Cardiac muscle cell (in vitro differentiated cells and primary cell): Measurements from ENCODE around the gene UCKL1. TPM values are rescaled to one million over a fixed set of nuclear protein-coding genes. Genes with fewer than 3 reads are reported as not detected.

Experiments used
- DNase-seq, 2 donors: peaks; one replicate each; pipeline versions ENCODE4 v3.0.0 to v3.0.0-alpha.2; 2010 to 2017; ENCODE audit warnings: low read depth in 1 of 2, low spot score in 1 of 2
- H3K27ac ChIP-seq: fragments of 200-600 bp; sonication (generic); 2 replicates; pipeline ENCODE4 v1.5.1; 2016
- H3K27me3 ChIP-seq: fragments of 200-600 bp; sonication (generic); 2 replicates; pipeline ENCODE4 v1.6.0; 2016; ENCODE audit warnings: control low read depth
- H3K36me3 ChIP-seq: fragments of 200-600 bp; sonication (generic); 2 replicates; pipeline ENCODE4 v1.5.1; 2016; ENCODE audit warnings: control low read depth
- H3K4me1 ChIP-seq: fragments of 200-600 bp; sonication (generic); 2 replicates; pipeline ENCODE4 v1.8.1; 2017; ENCODE audit warnings: low read depth, mild to moderate bottlenecking, mixed run types
- H3K4me3 ChIP-seq: fragments of 200-600 bp; sonication (generic); 2 replicates; pipeline ENCODE4 v1.5.1; 2016; ENCODE audit warnings: mild to moderate bottlenecking
- H3K9me3 ChIP-seq: fragments of 200-600 bp; sonication (generic); 2 replicates; pipeline ENCODE4 v1.5.1; 2017; ENCODE audit warnings: low read depth, mild to moderate bottlenecking, control low read depth
- polyA plus RNA-seq: library from polyadenylated mRNA; unstranded; fragments of >200 nt; fragmentation: Nextera tagmentation; extraction: Ambion mirVana; gene quantifications from 2 replicates; pipeline ENCODE4 v1.2.1, GENCODE V29; 2016
- total RNA-seq: library from RNA; depleted of rRNA; stranded (reverse); fragments of >200 nt; gene quantifications from 2 replicates; pipeline ENCODE4 v1.2.3, GENCODE V29; 2016
- TF ChIP-seq, protein P1 (sequence below): IDR thresholded peaks from 2 replicates; pipeline ENCODE4 v1.5.1; 2012; ENCODE audit warnings: low read depth, mild to moderate bottlenecking, low read length

The UCKL1 gene
- total and polyA plus RNA-seq, 2 experiments from 2014 or later = 53.5 to 84.2 TPM

DNA sequence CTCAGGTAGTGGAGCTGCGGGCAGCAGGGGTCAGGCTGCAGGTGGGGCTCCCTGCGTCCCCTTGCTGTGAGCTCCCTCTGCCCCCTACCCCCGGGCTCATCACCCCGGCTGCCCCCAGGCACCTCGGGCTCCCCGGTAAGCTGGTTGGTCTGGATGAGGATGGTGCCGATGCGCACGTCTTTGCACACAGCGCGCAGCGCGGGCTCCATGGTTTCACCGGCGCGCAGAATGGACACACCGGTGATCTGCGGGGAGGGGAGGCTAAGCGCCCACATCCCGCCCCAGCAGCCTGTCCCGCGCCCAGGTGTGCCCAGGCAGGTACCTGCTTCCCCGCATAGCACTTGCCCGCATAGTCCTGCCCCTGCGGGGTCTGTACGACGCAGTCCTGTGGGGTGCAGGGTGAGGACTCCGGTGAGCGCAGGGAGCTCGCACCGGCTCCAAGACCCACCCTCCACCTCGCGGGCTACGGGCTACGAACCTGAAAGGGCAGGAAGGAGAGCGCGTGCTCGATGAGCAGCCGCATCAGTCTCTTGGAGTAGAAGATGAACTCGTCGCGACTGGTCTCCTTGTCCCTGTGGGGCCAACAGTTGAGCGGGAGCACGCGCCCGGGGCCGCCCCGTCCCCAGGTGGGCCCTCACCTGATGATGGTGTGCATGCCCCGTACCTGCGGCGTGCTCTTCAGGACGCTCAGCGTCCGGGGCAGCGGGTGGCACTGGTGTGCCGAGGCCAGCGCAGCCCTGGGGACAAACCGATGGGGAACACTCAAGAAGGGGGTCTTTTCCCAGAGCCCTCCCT is 15.5 kb downstream of the UCKL1 start:
- H3K4me1 ChIP-seq = no peaks in the 10 kb centered on the region
- no peak overlapping the region for H3K27ac ChIP-seq
- H3K4me3 ChIP-seq = no peak overlapping the region
- TF ChIP-seq, protein P1, sequence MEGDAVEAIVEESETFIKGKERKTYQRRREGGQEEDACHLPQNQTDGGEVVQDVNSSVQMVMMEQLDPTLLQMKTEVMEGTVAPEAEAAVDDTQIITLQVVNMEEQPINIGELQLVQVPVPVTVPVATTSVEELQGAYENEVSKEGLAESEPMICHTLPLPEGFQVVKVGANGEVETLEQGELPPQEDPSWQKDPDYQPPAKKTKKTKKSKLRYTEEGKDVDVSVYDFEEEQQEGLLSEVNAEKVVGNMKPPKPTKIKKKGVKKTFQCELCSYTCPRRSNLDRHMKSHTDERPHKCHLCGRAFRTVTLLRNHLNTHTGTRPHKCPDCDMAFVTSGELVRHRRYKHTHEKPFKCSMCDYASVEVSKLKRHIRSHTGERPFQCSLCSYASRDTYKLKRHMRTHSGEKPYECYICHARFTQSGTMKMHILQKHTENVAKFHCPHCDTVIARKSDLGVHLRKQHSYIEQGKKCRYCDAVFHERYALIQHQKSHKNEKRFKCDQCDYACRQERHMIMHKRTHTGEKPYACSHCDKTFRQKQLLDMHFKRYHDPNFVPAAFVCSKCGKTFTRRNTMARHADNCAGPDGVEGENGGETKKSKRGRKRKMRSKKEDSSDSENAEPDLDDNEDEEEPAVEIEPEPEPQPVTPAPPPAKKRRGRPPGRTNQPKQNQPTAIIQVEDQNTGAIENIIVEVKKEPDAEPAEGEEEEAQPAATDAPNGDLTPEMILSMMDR = no peak
- peaks cover 22% of the 10 kb centered on the region for H3K36me3 ChIP-seq
- no peaks in the 10 kb centered on the region for H3K27me3 ChIP-seq
- DNase-seq = no peak
- no peaks in the 10 kb centered on the region for H3K9me3 ChIP-seq

DNA sequence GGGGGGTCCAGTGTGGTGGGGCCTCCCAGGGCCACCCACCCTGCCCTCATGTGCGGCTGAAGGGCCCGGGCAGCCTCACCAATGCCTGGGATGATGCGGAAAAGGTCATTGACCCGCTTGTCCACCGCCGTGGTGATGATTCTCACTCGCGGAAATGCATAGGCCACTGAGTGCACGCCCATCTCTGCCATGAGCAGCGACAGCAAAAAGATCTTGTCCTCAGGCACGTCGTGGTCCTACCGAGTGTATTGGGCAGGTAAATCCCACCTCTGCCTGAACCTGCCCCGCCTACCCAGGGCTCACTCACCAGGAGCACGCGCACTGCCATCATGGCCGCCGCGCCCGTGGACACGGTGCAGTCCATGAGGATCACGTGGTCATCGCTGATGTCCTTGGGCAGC is 16.1 kb downstream of the UCKL1 start:
- no peaks in the 10 kb centered on the region for H3K4me1 ChIP-seq
- no peaks in the 10 kb centered on the region for H3K27me3 ChIP-seq
- H3K27ac ChIP-seq = no peak overlapping the region
- TF ChIP-seq, protein P1 = no peak
- H3K36me3 ChIP-seq = peaks cover 22% of the 10 kb centered on the region
- no peak for DNase-seq
- H3K4me3 ChIP-seq = no peak overlapping the region
- no peaks in the 10 kb centered on the region for H3K9me3 ChIP-seq

DNA sequence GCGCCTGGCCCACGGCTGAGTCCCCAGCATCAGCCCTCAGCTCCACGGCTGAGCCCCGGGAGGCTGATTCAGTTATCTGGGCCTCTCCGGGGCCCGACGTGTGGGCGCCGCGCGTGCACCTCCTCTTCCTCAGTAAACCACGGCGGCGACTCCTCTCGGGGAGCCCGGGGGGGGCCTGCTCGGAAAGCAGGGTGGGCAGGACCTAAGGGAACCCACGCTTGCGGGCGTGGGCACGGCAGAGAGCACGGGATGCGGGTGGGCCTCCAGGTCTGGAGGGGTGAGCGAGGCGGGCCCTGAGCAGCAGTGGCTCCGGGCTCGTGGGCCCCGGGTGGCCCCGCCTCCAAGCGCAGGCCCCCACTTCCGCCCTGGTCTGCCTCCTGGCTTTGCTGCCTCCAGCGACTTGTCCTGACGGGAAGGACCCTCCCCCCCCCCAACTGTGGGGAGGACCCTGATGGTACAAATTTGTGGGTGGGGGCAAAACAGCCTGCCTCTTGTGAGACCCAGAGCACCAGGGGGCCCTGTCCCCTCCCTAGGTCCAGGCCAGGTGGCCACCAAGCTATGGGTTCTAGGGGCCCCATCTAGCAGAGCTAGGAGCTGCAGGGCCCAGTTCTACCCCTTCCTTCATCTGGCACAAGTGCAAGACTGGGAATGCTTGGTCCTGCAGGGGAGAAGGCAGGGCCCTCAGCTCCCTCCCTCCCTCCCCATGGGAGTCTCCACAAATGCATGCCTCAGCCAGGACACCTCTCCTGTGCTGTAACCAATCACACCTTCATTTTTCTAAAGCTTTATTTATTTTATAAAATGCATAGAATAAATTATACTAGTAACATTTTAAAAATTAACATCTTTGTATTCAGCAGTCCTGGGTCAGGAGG is 16.9 kb downstream of the UCKL1 start:
- H3K36me3 ChIP-seq = peaks cover 17% of the 10 kb centered on the region
- TF ChIP-seq, protein P1 = no peak

DNA sequence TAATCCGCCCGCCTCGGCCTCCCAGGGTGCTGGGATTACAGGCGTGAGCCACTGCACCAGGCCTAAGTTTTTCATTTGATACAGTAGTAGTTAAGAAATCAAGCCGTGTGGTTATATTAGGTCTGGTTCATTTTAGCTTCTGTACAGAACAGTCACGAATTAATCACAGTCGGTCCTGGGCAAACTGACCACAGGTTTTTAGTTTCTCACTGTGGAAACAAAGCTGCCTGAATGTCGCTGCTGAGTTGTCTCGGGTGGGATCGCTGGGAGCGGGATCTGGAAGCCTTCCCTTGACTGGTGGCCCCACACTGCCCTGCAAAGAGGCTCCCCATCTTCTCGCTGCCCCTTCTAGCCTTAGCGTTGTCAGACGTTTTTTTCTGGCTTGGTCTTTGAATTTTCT is 18.6 kb downstream of the UCKL1 start:
- Histone ChIP-seq H3K4me3 (no peak overlapping the region), H3K9me3 (no peaks in the 10 kb centered on the region), H3K36me3 (peaks cover 12% of the 10 kb centered on the region), H3K4me1 (no peaks in the 10 kb centered on the region), H3K27ac (no peak overlapping the region), H3K27me3 (no peaks in the 10 kb centered on the region)
- DNase-seq = no peak
- TF ChIP-seq, protein P1 = no peak

More for the DNA sequence above, 16.9 kb downstream of the UCKL1 start:
- Histone ChIP-seq H3K4me3 (no peak overlapping the region), H3K27me3 (no peaks in the 10 kb centered on the region), H3K9me3 (no peaks in the 10 kb centered on the region), H3K27ac (no peak overlapping the region), H3K4me1 (no peaks in the 10 kb centered on the region)
- DNase-seq = no peak

DNA sequence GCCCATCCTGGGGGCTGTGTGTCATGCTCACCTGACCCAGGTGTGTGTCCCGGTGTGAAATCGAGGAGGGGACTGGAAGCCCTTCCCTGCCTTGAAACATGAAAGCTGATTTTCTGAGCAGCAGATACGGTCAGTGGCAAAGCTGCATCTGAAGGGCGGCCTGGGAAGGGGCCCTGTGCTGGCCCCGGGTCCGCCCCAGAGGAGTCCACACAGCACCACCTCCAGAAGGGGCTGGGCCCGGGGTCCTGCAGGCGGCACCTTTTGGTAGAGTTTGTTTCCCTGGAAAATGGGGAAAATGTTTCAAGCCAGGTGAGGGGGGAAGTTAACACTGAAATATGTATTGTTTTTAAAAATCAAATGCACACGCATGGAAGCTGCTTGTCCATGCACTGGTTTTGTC is 20.8 kb downstream of the UCKL1 start:
- Histone ChIP-seq H3K4me1 (no peaks in the 10 kb centered on the region), H3K9me3 (no peaks in the 10 kb centered on the region), H3K36me3 (peaks cover 22% of the 10 kb centered on the region), H3K4me3 (no peak overlapping the region), H3K27ac (no peak overlapping the region), H3K27me3 (no peaks in the 10 kb centered on the region)
- TF ChIP-seq, protein P1 = no peak
- no peak for DNase-seq
